Measurements from ENCODE around the gene HPS6. TPM values are rescaled to one million over a fixed set of nuclear protein-coding genes. Genes with fewer than 3 reads are reported as not detected.
"Not testable (repeated sequence)": the region's sequence is repeated elsewhere in the genome, so short reads cannot be mapped to it uniquely, and the experiment has no call there.

The HPS6 gene
- total and polyA plus RNA-seq, 2 experiments from 2014 or later = 23.6 to 44.4 TPM

DNA sequence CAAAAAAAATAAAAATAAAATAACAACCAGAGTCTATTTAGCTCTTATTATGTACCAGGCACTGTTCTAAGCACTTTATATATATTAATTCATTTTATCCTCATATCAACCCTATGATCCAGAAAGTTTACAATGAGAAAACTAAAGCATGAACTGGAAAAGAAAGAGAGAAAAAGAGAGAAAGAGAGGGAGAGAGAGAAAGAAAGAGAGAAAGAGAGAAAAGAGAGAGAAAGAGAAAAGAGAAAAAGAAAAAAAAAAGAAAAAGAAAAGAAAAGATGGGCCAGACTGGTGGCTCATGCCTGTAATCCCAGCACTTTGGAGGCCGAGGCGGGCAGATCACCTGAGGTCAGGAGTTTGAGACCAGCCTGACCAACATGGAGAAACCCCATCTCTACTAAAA is 19.1 kb upstream of the HPS6 start:
- Histone ChIP-seq H3K4me1 (ENCODE audit: low read depth) (peaks cover 9% of the 10 kb centered on the region), H3K36me3 (no peaks in the 10 kb centered on the region), H3K9me3 (ENCODE audit: low read depth) (no peaks in the 10 kb centered on the region), H3K4me3 (no peak overlapping the region), H3K27me3 (no peaks in the 10 kb centered on the region), H3K27ac (no peak overlapping the region)
- no peak for DNase-seq (ENCODE audit: low read depth in 1 of 2, low spot score in 1 of 2)
- TF ChIP-seq, protein P1, sequence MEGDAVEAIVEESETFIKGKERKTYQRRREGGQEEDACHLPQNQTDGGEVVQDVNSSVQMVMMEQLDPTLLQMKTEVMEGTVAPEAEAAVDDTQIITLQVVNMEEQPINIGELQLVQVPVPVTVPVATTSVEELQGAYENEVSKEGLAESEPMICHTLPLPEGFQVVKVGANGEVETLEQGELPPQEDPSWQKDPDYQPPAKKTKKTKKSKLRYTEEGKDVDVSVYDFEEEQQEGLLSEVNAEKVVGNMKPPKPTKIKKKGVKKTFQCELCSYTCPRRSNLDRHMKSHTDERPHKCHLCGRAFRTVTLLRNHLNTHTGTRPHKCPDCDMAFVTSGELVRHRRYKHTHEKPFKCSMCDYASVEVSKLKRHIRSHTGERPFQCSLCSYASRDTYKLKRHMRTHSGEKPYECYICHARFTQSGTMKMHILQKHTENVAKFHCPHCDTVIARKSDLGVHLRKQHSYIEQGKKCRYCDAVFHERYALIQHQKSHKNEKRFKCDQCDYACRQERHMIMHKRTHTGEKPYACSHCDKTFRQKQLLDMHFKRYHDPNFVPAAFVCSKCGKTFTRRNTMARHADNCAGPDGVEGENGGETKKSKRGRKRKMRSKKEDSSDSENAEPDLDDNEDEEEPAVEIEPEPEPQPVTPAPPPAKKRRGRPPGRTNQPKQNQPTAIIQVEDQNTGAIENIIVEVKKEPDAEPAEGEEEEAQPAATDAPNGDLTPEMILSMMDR (IDR thresholded peaks at IDR 0.05; ENCODE audit: low read depth, low read length) = no peak

DNA sequence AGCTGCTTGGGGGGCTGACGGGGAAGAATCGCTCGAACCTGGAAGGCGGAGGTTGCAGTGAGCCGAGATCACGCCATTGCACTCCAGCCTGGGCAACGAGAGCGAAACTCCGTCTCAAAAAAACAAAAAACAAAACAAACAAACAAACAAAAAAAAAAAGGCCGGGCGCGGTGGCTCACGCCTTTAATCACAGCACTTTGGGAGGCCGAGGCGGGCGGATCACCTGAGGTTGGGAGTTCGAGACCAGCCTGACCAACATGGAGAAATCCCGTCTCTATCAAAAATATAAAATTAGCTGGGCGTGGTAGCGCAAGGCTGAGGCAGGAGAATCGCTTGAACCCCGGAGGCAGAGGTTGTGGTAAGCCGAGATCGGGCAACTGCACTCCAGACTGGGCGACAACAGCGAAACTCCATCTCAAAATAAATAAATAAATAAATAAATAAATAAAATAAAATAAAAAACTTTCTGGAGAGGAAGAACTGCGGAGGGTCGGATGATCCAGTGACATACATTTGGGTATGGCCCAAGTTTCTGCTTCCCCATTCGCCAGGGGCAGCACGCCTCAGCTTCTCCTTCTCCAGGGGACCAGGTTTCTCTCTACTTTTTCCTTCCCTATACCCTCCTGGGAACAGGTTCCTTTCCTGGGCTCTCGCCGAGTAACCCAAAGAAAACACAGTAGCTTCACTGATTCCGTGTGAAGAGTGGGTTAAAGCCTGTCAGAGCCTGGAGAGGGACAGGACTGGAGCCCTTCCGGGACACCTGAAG is 10.1 kb upstream of the HPS6 start:
- Histone ChIP-seq H3K4me3 (peak overlapping the region; percentile 64), H3K27ac (peak overlapping the region; percentile 92)
- H3K9me3 ChIP-seq (ENCODE audit: low read depth); H3K27me3 ChIP-seq; H3K36me3 ChIP-seq; H3K4me1 ChIP-seq (ENCODE audit: low read depth); DNase-seq (ENCODE audit: low read depth in 1 of 2, low spot score in 1 of 2): not testable (repeated sequence)

DNA sequence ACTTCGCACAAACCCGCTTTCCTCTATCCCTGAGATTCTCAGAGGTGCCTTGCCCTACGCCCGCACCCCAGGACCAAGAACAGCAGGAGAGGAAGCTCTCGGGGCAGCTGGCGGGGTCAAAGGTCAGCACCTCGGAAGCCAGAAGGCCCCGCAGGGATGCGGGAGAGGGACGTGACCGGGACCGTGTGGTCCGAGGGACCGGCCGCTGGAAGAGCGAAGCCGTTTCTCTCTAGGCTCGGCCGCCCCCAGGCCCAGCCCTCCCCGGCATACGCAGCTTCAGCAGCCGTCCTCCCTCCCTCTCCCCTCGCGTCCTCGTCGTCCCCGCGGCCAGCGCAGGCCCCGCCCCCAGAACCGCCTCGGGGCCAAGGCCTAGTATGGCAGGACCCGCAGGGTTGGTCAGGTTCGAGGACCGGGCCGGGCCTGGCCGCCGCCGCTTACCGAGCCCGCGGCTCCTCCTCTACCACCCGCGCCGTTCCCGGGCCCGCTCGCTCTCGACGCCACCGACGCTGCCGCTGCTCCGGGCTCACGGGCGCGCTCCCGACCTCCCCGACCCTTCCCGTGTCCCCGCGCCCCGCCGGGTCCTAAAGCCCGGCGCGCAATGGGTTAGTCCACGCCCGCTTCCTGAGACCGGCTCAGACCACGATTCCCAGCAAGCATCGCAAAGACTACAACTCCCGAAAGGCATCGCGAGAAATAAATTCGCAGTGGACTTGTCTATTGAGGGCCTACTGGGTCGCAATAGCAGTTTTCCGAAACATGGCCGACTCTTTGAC is 9.3 kb upstream of the HPS6 start, which contains the start of gene ARMH3:
TSS of gene ARMH3 (minus strand) at position 527 of the 773 bp plus-strand sequence. CDS start 16,059 bp downstream, outside the sequence.
- DNase-seq (ENCODE audit: low read depth in 1 of 2, low spot score in 1 of 2) = peak; percentile 98 to 99
- Histone ChIP-seq H3K4me3 (peak within 1 kb of the TSS; percentile 64), H3K27ac (peak within 1 kb of the TSS; percentile 92), H3K27me3 (no peaks in the 10 kb centered on the region), H3K9me3 (ENCODE audit: low read depth) (no peaks in the 10 kb centered on the region), H3K36me3 (no peaks in the 10 kb centered on the region), H3K4me1 (ENCODE audit: low read depth) (no peaks in the 10 kb centered on the region)
- TF ChIP-seq, protein P1 (IDR thresholded peaks at IDR 0.05; ENCODE audit: low read depth, low read length) = no peak

DNA sequence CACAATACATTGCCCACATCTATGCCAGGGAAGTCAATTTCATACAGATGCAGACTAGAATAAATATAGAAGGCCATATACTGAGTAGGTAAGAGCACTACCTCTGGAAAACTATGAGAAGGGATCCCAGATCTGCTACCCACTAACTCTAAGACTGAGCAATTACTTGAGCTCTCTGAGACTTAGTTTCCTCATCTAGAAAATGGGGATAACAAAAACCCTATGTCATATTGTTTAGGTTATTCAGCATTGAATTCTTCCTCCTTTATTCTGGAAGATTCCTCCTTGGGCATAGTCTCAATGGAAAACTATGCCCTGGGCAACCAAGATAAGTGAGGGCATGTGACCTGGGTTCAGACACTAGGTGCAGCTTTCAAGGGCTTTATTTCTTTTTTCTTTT is 5.2 kb upstream of the HPS6 start:
- no peak overlapping the region for H3K27ac ChIP-seq
- H3K4me3 ChIP-seq = no peak overlapping the region
- no peaks in the 10 kb centered on the region for H3K9me3 ChIP-seq (ENCODE audit: low read depth)
- H3K27me3 ChIP-seq = peaks cover 3% of the 10 kb centered on the region
- TF ChIP-seq, protein P1 (IDR thresholded peaks at IDR 0.05; ENCODE audit: low read depth, low read length) = no peak
- no peak for DNase-seq (ENCODE audit: low read depth in 1 of 2, low spot score in 1 of 2)
- H3K36me3 ChIP-seq = no peaks in the 10 kb centered on the region
- H3K4me1 ChIP-seq (ENCODE audit: low read depth) = no peaks in the 10 kb centered on the region

DNA sequence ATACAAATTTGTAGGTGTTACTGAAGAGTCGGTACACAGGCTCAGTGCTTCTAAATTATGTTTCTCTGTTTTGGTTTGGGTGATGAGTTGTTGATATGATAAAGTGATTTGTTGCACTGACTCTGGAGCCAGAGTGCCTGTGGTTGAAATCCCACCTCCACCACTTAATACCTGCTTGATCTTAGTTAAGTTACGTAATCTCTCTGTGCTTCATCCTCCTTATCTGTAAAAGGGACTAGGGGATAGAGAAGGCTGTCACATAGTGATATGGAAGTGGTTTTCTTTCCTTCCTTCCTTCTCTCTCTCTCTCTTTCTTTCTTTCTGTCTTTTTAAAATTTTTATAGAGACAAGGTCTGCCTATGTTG is 664 bp upstream of the HPS6 start:
- Histone ChIP-seq H3K27ac (no peak overlapping the region), H3K27me3 (peaks cover 3% of the 10 kb centered on the region), H3K9me3 (ENCODE audit: low read depth) (no peaks in the 10 kb centered on the region), H3K36me3 (no peaks in the 10 kb centered on the region), H3K4me3 (no peak overlapping the region), H3K4me1 (ENCODE audit: low read depth) (no peaks in the 10 kb centered on the region)
- DNase-seq (ENCODE audit: low read depth in 1 of 2, low spot score in 1 of 2) = no peak
- TF ChIP-seq, protein P1 (IDR thresholded peaks at IDR 0.05; ENCODE audit: low read depth, low read length) = no peak

Data from cardiac muscle cell (in vitro differentiated cells and primary cell).